Hepatocyte (in vitro differentiated cells): Measurements from ENCODE around the gene SUSD3. TPM values are rescaled to one million over a fixed set of nuclear protein-coding genes. Genes with fewer than 3 reads are reported as not detected.
A peak's percentile ranks its signal among the peaks of the same experiment; 100 is the strongest.

Experiments
- DNase-seq: peaks from one replicate; pipeline ENCODE4 v3.0.0-alpha.2; 2016; ENCODE audit warnings: low spot score
- H2AFZ ChIP-seq: fragments of 200-600 bp; sonication (generic); 2 replicates; pipeline ENCODE4 v1.6.0; 2016; ENCODE audit warnings: antibody characterized with exemption, mild to moderate bottlenecking
- H3K27ac ChIP-seq: fragments of 200-600 bp; sonication (generic); 2 replicates; pipeline ENCODE4 v1.5.1; 2016; ENCODE audit warnings: mild to moderate bottlenecking
- H3K27me3 ChIP-seq: fragments of 200-600 bp; sonication (generic); 2 replicates; pipeline ENCODE4 v1.6.1; 2016
- H3K36me3 ChIP-seq: fragments of 200-600 bp; sonication (generic); replicated peaks from 2 replicates; pipeline ENCODE4 v1.5.1; 2016; ENCODE audit warnings: low read depth; ENCODE audit not compliant: insufficient read depth
- H3K4me1 ChIP-seq: fragments of 200-600 bp; sonication (generic); 2 replicates; pipeline ENCODE4 v1.5.1; 2016; ENCODE audit warnings: mild to moderate bottlenecking, moderate library complexity; ENCODE audit not compliant: insufficient read depth
- H3K4me2 ChIP-seq: fragments of 200-600 bp; sonication (generic); 2 replicates; pipeline ENCODE4 v1.6.0; 2016
- H3K4me3 ChIP-seq: fragments of 200-600 bp; sonication (generic); 2 replicates; pipeline ENCODE4 v1.5.1; 2016; ENCODE audit warnings: mild to moderate bottlenecking
- H3K79me2 ChIP-seq: fragments of 200-600 bp; sonication (generic); 2 replicates; pipeline ENCODE4 v1.6.0; 2017; ENCODE audit warnings: mild to moderate bottlenecking
- H3K9me2 ChIP-seq: fragments of 200-600 bp; sonication (generic); replicated peaks from 2 replicates; pipeline ENCODE4 v1.6.0; 2017; ENCODE audit warnings: mild to moderate bottlenecking; ENCODE audit not compliant: insufficient read depth
- H3K9me3 ChIP-seq: fragments of 200-600 bp; sonication (generic); 2 replicates; pipeline ENCODE4 v1.5.1; 2016; ENCODE audit warnings: low read depth, mild to moderate bottlenecking
- H4K20me1 ChIP-seq: fragments of 200-600 bp; sonication (generic); 2 replicates; pipeline ENCODE4 v1.6.0; 2016; ENCODE audit warnings: mild to moderate bottlenecking; ENCODE audit not compliant: insufficient read depth, poor library complexity, severe bottlenecking
- CTCF ChIP-seq: fragments of 200-600 bp; sonication (generic); IDR thresholded peaks from 2 replicates; pipeline ENCODE4 v1.5.1; 2016; ENCODE audit warnings: antibody characterized with exemption, mild to moderate bottlenecking; ENCODE audit not compliant: poor library complexity
- EZH2 ChIP-seq: fragments of 200-600 bp; sonication (generic); IDR thresholded peaks from 2 replicates; pipeline ENCODE4 v1.6.1; 2016; ENCODE audit warnings: antibody characterized with exemption, mild to moderate bottlenecking, borderline replicate concordance
- EZH2phosphoT487 ChIP-seq: fragments of 200-600 bp; sonication (generic); IDR thresholded peaks from one replicate; pipeline ENCODE4 v1.6.1; 2018; ENCODE audit warnings: antibody characterized with exemption, mild to moderate bottlenecking, low read depth, moderate library complexity; ENCODE audit not compliant: unreplicated experiment, severe bottlenecking
- WGBS: methylation state at CpG from one replicate; pipeline ENCODE4 v1.1.6; 2016; ENCODE audit warnings: low lambda C conversion rate; ENCODE audit errors: missing lambda C conversion rate; 5-methylcytosine and 5-hydroxymethylcytosine counted together
- polyA plus RNA-seq: library from polyadenylated mRNA; unstranded; fragments of >200 nt; fragmentation: Nextera tagmentation; extraction: Ambion mirVana; gene quantifications from 2 replicates; pipeline ENCODE4 v1.2.1, GENCODE V29; 2016
- total RNA-seq: library from RNA; depleted of rRNA; stranded (reverse); fragments of >200 nt; gene quantifications from 2 replicates; pipeline ENCODE4 v1.2.3, GENCODE V29; 2014

The SUSD3 gene
- total and polyA plus RNA-seq, 2 experiments from 2014 or later: 11.4 to 17.3 TPM

GRCh38 chr9:93119953-93120845, 61.7 kb downstream of the SUSD3 start:
- no peak for TF ChIP-seq CTCF
- TF ChIP-seq EZH2phosphoT487: no peak
- TF ChIP-seq EZH2: no peak
- Histone ChIP-seq H3K79me2 (no peaks in the 10 kb centered on the region), H3K27me3 (no peaks in the 10 kb centered on the region), H3K4me2 (no peak overlapping the region), H2AFZ (no peak overlapping the region), H3K4me3 (no peak overlapping the region), H3K27ac (peak overlapping the region; percentile 41), H3K4me1 (peaks cover 4% of the 10 kb centered on the region), H3K36me3 (no peaks in the 10 kb centered on the region), H4K20me1 (no peaks in the 10 kb centered on the region), H3K9me3 (no peaks in the 10 kb centered on the region), H3K9me2 (no peaks in the 10 kb centered on the region)
- DNase-seq: peak; percentile 85
- WGBS: 76% methylated on average over 23 of the region's 23 CpGs

DNA sequence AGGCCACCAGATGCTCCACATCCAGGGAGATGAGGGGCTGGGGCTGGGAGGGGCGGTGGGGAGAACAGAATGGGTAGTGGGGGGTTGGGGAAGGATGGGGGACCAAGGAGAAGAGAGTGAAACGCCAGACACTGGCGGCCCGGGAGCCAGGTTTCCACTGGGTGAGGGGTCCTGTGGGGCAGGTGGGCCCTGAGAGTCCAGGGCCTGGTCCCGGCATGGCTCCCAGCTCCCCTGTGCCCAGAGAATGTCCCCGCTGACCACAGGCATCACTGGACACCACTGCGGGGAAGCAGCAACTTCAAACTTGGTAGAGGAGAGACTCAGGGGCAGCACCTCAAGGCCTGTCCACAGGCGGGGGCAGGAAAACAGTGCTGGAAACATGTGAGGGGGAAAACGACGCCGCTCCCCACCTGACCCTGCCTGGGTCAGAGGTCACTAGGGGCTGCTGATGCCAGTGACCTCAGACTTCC, 62.4 kb downstream of the SUSD3 start:
- no peaks in the 10 kb centered on the region for H3K36me3 ChIP-seq
- 95% methylated on average over 7 of the region's 11 CpGs for WGBS
- H3K27me3 ChIP-seq: no peaks in the 10 kb centered on the region
- no peak overlapping the region for H3K27ac ChIP-seq
- no peak overlapping the region for H3K4me2 ChIP-seq
- H2AFZ ChIP-seq: no peak overlapping the region
- no peaks in the 10 kb centered on the region for H3K9me3 ChIP-seq
- H3K79me2 ChIP-seq: no peaks in the 10 kb centered on the region
- H3K4me3 ChIP-seq: no peak overlapping the region
- H3K4me1 ChIP-seq: peaks cover 4% of the 10 kb centered on the region
- H4K20me1 ChIP-seq: no peaks in the 10 kb centered on the region
- TF ChIP-seq CTCF: no peak
- no peak for TF ChIP-seq EZH2
- no peak for TF ChIP-seq EZH2phosphoT487
- no peak for DNase-seq
- H3K9me2 ChIP-seq: no peaks in the 10 kb centered on the region

GRCh38 chr9:93121316-93122241, 63.1 kb downstream of the SUSD3 start:
- Histone ChIP-seq H3K4me2 (no peak overlapping the region), H3K79me2 (peaks cover 4% of the 10 kb centered on the region), H3K9me3 (no peaks in the 10 kb centered on the region), H3K4me1 (peaks cover 7% of the 10 kb centered on the region), H3K27ac (no peak overlapping the region), H3K36me3 (no peaks in the 10 kb centered on the region), H3K27me3 (no peaks in the 10 kb centered on the region), H4K20me1 (no peaks in the 10 kb centered on the region), H3K9me2 (no peaks in the 10 kb centered on the region), H3K4me3 (no peak overlapping the region), H2AFZ (no peak overlapping the region)
- no peak for DNase-seq
- TF ChIP-seq EZH2phosphoT487: no peak
- TF ChIP-seq CTCF: no peak
- no peak for TF ChIP-seq EZH2
- WGBS: 95% methylated on average over 20 of the region's 20 CpGs
